Measurements from ENCODE around the gene ASCC1.

- no peak for TF ChIP-seq MAX (IDR thresholded peaks at IDR 0.05; ENCODE audit: insufficient read depth, insufficient read length)
- no peak for TF ChIP-seq JUN (IDR thresholded peaks at IDR 0.05; ENCODE audit: borderline replicate concordance, insufficient read depth, insufficient read length, low read depth)
These were observed 39.4 kb downstream of the ASCC1 start for GRCh38 chr10:72176701-72177100.
